DOHH2 (cell line): Measurements from ENCODE around the gene RIC8A.

Source experiments
- CTCF ChIP-seq: fragments of 200-600 bp; sonication (generic); IDR thresholded peaks from one replicate; pipeline ENCODE4 v1.5.1; 2014; ENCODE audit warnings: antibody characterized with exemption, mild to moderate bottlenecking, low read depth, low read length; ENCODE audit not compliant: poor library complexity, severe bottlenecking
- EZH2phosphoT487 ChIP-seq: fragments of 200-600 bp; sonication (generic); IDR thresholded peaks from 2 replicates; pipeline ENCODE4 v1.6.1; 2017; ENCODE audit warnings: borderline replicate concordance, mild to moderate bottlenecking, antibody characterized with exemption, low read length, moderate library complexity, mixed read lengths

DNA sequence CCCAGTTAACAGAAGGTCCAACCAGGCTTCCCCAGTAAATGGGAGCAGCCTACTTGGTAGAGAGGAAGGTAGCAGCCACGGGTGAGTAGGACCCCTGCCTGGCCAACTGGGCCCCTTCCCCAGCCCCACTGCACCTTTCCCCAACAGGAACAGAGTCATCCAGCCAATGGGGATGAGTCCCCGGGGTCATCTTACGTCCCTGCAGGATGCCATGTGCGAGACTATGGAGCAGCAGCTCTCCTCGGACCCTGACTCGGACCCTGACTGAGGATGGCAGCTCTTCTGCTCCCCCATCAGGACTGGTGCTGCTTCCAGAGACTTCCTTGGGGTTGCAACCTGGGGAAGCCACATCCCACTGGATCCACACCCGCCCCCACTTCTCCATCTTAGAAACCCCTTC is 6.6 kb downstream of the RIC8A start:
- TF ChIP-seq CTCF (no peak), EZH2phosphoT487 (no peak)
